GM12873 (cell line): ENCODE results near the gene CABP2.

Experiments
- TF ChIP-seq, protein P1 (sequence below): IDR thresholded peaks from 2 replicates; pipeline ENCODE4 v1.5.1; 2012; ENCODE audit warnings: low read depth, mild to moderate bottlenecking, moderate library complexity, low read length, control low read depth; ENCODE audit not compliant: insufficient read depth; ENCODE audit errors: missing control alignments

The CABP2 gene

DNA sequence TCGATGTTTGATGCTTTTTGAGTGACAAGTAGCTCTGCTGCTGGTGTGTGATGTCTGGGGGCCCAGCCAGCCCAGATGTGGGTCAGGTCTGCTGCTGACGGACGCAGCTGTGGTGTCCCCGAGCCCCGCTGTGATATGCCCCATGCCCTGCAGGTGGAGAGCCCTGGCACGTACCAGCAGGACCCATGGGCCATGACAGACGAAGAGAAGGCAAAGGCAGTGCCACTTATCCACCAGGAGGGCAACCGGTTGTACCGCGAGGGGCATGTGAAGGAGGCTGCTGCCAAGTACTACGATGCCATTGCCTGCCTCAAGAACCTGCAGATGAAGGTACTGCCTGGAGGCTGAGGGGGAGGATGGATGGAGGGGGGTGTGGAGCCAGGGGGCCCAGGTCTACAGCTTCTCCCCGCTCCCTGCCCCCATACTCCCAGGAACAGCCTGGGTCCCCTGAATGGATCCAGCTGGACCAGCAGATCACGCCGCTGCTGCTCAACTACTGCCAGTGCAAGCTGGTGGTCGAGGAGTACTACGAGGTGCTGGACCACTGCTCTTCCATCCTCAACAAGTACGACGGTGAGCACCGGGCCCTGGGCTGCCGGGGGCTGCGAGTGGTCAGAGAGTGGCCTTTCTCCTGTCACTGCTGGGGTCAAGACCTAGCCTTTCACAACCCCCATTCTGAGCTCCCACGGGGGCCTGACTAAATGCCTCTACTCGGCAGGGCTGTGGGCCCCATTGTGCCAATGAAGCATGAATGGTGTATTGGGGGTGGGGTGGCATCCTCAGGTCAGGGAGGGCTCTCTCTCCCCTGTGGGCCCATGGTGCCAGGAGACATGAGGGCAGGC lies 33.1 kb downstream of the CABP2 start:
- TF ChIP-seq, protein P1, sequence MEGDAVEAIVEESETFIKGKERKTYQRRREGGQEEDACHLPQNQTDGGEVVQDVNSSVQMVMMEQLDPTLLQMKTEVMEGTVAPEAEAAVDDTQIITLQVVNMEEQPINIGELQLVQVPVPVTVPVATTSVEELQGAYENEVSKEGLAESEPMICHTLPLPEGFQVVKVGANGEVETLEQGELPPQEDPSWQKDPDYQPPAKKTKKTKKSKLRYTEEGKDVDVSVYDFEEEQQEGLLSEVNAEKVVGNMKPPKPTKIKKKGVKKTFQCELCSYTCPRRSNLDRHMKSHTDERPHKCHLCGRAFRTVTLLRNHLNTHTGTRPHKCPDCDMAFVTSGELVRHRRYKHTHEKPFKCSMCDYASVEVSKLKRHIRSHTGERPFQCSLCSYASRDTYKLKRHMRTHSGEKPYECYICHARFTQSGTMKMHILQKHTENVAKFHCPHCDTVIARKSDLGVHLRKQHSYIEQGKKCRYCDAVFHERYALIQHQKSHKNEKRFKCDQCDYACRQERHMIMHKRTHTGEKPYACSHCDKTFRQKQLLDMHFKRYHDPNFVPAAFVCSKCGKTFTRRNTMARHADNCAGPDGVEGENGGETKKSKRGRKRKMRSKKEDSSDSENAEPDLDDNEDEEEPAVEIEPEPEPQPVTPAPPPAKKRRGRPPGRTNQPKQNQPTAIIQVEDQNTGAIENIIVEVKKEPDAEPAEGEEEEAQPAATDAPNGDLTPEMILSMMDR: no peak

DNA sequence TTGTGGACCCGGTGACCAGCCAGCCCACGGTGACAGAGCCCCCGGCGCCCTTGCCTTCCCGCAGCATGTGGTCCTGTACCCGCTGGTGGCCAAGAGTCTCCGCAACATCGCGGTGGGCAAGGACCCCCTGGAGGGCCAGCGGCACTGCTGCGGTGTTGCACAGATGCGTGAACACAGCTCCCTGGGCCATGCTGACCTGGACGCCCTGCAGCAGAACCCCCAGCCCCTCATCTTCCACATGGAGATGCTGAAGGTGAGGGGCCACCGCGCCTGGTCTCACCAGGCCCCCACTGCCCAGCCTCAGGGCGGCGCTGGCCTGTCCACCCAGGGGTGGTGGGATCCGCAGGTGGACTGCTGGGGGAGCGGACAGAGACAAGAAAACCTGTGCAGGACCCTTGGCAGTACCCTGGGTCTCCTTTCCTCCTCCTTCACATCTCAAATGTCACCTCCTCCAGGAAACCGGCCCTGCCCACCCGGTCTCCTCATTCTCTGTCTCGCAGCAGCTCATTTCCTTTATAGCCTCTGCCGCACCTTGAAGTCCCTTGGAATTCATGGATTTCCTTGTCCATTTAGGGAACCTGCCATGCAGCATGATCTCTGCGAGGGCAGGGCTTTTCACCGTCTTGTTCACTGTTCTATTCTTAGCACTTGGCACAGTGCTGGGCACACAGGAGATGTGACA lies 33.9 kb downstream of the CABP2 start:
- TF ChIP-seq, protein P1: no peak

DNA sequence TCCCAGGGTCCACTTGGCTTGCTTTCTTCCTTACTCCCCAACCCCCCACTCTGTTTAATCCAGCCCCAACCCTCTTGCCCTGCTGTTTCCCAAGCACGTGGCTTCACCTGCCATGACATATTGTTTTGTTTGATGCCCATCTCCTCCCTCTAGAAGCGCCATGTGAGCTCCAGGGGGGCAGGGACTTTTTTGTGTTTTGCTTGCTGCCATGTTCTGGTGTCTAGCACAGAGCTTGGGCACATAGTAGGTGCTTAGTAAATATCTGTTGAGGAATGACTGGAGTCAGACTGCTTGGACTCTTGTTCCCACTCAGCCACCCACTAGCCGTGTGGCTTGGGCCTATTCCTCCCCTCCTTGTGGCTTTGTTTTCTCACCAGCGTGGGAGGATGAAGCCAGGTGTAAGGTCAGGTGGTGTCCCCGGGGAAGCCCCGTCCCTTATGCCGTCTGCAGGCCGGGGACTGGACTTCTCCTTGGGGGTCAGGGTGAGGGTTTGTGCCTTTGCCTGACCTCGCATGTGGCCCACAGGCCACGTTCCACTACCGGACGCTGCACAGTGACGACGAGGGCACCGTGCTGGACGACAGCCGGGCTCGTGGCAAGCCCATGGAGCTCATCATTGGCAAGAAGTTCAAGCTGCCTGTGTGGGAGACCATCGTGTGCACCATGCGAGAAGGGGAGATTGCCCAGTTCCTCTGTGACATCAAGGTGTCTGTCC lies 36.6 kb downstream of the CABP2 start:
- TF ChIP-seq, protein P1: no peak

- TF ChIP-seq, protein P1: no peak
Measured at GRCh38 chr11:67484847-67485311, 38.4 kb downstream of the CABP2 start.

DNA sequence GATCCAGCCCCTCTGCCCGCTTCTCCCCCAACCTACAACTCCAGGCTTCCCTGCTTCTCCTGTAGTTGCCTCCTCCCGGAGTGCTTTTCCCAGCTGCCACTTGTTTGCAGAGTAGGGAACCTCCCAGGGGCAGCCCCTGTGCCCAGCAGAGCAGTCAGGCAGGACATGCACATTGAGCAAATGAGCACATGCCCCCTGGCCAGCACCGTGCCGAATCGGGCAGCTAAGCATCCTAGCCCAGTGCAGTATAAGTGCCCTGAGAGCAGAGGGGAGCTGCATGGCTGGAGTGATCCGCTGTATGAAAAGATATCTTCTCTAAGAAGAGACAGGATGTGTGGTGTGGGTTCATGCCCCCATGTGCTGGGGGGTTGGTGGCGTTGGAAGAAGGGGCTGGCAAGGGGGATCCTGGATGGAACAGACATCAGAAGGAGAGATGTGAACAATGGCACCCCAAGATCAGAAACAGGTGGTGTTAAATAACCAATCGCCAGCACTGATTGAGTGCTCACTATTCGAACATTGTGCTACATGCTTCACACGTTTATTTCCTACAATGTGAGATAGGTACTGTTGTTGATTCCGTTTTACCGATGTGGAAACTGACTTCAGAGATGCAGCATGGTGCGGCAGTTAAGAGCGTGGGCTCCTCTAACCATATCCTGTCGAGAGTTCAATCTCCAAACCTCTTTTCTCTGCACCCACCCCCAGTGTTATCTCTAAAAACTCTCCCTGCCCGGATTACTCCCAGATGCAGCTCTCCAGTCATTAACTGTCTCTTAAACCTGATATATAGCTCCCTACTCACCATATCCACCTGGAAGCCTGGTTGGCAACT lies 39.2 kb downstream of the CABP2 start:
- TF ChIP-seq, protein P1: no peak

GRCh38 chr11:67482827-67483798 lies 40.1 kb downstream of the CABP2 start, which contains the start of gene AIP:
Gene AIP, plus strand, starts transcription at chr11:67483026. Its CDS starts 133 bp downstream, at chr11:67483159.
- TF ChIP-seq, protein P1: peak; percentile 28
